KMS-11 (cell line): ENCODE data around the gene SERPINA9.

Experiments used
- H2AFZ ChIP-seq: fragments of 200-600 bp; sonication (generic); 2 replicates; pipeline ENCODE4 v1.6.1; 2016; ENCODE audit warnings: antibody characterized with exemption, mixed run types, low read depth
- H3K27ac ChIP-seq: fragments of 200-600 bp; sonication (generic); 2 replicates; pipeline ENCODE4 v1.6.1; 2016; ENCODE audit warnings: mild to moderate bottlenecking, mixed run types
- H3K27me3 ChIP-seq: fragments of 200-600 bp; sonication (generic); 2 replicates; pipeline ENCODE4 v1.6.1; 2017; ENCODE audit warnings: mild to moderate bottlenecking, low read depth, mixed run types, moderate library complexity; ENCODE audit not compliant: insufficient read depth
- H3K36me3 ChIP-seq: fragments of 200-600 bp; sonication (generic); 2 replicates; pipeline ENCODE4 v1.6.1; 2017; ENCODE audit warnings: mild to moderate bottlenecking, mixed run types; ENCODE audit not compliant: insufficient read depth
- H3K4me1 ChIP-seq: fragments of 200-600 bp; sonication (generic); 2 replicates; pipeline ENCODE4 v1.6.1; 2016; ENCODE audit warnings: mild to moderate bottlenecking, low read depth, mixed run types; ENCODE audit not compliant: poor library complexity, severe bottlenecking
- H3K4me2 ChIP-seq: fragments of 200-600 bp; sonication (generic); 2 replicates; pipeline ENCODE4 v1.7.0; 2016; ENCODE audit warnings: mild to moderate bottlenecking, mixed run types
- H3K4me3 ChIP-seq: fragments of 200-600 bp; sonication (generic); IDR thresholded peaks from 2 replicates; pipeline ENCODE4 v1.6.1; 2017; ENCODE audit warnings: low read depth, low read length, mixed read lengths; ENCODE audit not compliant: insufficient read depth
- H3K79me2 ChIP-seq: fragments of 200-600 bp; sonication (generic); 2 replicates; pipeline ENCODE4 v1.6.1; 2016; ENCODE audit warnings: low read depth, mixed run types; ENCODE audit not compliant: insufficient read depth
- H3K9ac ChIP-seq: fragments of 200-600 bp; sonication (generic); 2 replicates; pipeline ENCODE4 v1.6.1; 2016; ENCODE audit warnings: mild to moderate bottlenecking, mixed run types
- H4K20me1 ChIP-seq: fragments of 200-600 bp; sonication (generic); 2 replicates; pipeline ENCODE4 v1.6.1; 2016; ENCODE audit warnings: mild to moderate bottlenecking, mixed run types; ENCODE audit not compliant: insufficient read depth
- TF ChIP-seq, protein P1 (sequence below): fragments of 200-600 bp; sonication (generic); conservative IDR thresholded peaks from 2 replicates; pipeline ENCODE4 v1.6.1; 2017; ENCODE audit warnings: low read depth, mild to moderate bottlenecking, antibody characterized with exemption, low read length, moderate library complexity, mixed read lengths

SERPINA9 gene

DNA sequence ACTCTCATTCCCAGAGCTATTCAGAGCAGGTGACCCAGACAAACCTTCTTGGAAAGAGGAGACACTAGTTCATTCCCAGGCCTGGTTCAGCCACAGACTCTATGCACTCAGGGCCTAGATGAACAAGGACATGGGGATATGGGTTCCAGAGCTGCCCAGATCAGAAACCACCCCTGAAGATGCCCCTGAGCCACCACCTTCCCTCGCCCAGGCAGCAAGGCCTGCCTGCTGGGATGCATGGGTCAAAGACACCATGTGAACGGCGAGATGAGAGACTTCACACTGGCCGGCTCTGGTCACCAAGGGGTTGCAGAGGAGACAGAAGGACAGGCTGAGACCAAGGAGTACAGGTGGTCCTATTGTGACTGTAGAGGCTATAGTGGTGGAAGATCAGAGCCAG is 29.2 kb upstream of the SERPINA9 start:
- no peak overlapping the region for H3K9ac ChIP-seq
- no peaks in the 10 kb centered on the region for H3K27me3 ChIP-seq
- H3K4me2 ChIP-seq = no peak overlapping the region
- no peak overlapping the region for H2AFZ ChIP-seq
- H4K20me1 ChIP-seq = no peaks in the 10 kb centered on the region
- H3K27ac ChIP-seq = no peak overlapping the region
- no peaks in the 10 kb centered on the region for H3K79me2 ChIP-seq
- H3K36me3 ChIP-seq = no peaks in the 10 kb centered on the region
- no peaks in the 10 kb centered on the region for H3K4me1 ChIP-seq
- no peak overlapping the region for H3K4me3 ChIP-seq
- TF ChIP-seq, protein P1, sequence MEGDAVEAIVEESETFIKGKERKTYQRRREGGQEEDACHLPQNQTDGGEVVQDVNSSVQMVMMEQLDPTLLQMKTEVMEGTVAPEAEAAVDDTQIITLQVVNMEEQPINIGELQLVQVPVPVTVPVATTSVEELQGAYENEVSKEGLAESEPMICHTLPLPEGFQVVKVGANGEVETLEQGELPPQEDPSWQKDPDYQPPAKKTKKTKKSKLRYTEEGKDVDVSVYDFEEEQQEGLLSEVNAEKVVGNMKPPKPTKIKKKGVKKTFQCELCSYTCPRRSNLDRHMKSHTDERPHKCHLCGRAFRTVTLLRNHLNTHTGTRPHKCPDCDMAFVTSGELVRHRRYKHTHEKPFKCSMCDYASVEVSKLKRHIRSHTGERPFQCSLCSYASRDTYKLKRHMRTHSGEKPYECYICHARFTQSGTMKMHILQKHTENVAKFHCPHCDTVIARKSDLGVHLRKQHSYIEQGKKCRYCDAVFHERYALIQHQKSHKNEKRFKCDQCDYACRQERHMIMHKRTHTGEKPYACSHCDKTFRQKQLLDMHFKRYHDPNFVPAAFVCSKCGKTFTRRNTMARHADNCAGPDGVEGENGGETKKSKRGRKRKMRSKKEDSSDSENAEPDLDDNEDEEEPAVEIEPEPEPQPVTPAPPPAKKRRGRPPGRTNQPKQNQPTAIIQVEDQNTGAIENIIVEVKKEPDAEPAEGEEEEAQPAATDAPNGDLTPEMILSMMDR = no peak

DNA sequence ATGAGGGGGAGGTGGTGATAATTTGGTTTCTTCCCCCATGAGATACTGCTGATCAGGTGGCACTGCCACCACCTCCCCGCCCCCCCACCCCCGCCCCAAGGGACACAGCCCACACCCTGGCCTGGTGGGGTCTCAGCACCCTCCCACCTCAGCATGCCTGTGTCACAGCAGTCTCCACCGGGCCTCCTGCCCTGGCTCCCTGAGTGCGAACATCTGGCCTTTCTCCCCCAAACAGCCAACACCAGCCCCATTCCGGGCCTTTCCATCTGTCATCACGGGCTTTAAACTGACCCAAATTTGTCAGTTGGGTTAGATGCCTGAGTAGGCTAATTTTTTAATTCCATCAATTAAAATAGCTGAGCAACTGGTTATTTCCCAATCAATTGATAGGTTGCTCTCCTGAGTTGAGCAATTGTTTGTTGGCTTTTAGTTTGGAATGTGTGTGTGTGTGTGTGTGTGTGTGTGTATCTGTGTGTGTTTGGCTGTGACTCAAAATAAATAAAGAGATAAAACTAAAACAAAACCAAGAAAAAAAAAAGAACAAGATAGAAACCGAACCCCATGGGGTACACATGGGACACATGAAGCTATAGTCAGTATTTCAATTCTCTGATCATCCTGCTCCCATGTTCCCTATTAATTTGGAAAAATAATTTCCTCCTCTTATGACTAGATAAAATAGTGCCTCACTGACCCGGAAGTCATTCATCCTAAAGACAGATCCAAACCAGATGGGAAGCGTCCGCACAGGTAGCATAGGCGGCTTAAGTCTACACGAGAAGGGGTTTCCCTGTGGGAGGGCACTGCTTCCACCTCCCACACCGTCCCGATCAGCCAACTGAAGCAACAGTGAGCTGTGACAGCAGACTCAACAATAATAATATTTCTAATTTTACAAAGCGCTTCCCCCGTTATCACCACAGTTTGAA is 25.9 kb upstream of the SERPINA9 start:
- TF ChIP-seq, protein P1 = no peak
- no peaks in the 10 kb centered on the region for H4K20me1 ChIP-seq

DNA sequence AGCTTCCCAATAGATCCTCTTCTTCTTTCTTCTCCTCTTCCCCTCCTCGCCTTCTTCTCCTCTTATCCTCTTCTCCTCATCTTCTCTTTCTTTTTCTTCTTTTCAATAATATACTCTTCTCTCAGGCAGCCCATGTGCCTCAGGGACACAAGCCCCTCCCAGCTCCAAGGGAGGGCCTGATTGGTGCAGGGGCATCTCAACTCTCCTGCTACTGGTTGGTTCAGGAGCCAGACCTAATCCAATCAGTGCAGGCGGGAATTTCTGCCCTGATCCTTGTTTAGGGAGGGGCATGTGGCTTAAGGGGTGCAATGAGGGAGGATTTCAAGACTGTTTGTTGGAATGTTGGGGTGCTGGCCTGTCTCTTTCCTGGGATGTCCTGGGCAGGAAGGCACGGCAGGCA is 24.3 kb upstream of the SERPINA9 start:
- TF ChIP-seq, protein P1 = no peak
- H3K36me3 ChIP-seq = no peaks in the 10 kb centered on the region
- no peak overlapping the region for H3K4me3 ChIP-seq
- no peak overlapping the region for H2AFZ ChIP-seq
- no peak overlapping the region for H3K27ac ChIP-seq
- H3K9ac ChIP-seq = no peak overlapping the region
- no peaks in the 10 kb centered on the region for H3K27me3 ChIP-seq
- no peak overlapping the region for H3K4me2 ChIP-seq
- H4K20me1 ChIP-seq = no peaks in the 10 kb centered on the region
- H3K79me2 ChIP-seq = no peaks in the 10 kb centered on the region
- H3K4me1 ChIP-seq = no peaks in the 10 kb centered on the region

More for the DNA sequence above, 25.9 kb upstream of the SERPINA9 start:
- no peak overlapping the region for H3K27ac ChIP-seq
- no peaks in the 10 kb centered on the region for H3K4me1 ChIP-seq
- H3K9ac ChIP-seq = no peak overlapping the region
- no peak overlapping the region for H2AFZ ChIP-seq
- no peak overlapping the region for H3K4me2 ChIP-seq
- no peaks in the 10 kb centered on the region for H3K27me3 ChIP-seq
- H3K4me3 ChIP-seq = no peak overlapping the region
- H3K36me3 ChIP-seq = no peaks in the 10 kb centered on the region
- H3K79me2 ChIP-seq = no peaks in the 10 kb centered on the region

DNA sequence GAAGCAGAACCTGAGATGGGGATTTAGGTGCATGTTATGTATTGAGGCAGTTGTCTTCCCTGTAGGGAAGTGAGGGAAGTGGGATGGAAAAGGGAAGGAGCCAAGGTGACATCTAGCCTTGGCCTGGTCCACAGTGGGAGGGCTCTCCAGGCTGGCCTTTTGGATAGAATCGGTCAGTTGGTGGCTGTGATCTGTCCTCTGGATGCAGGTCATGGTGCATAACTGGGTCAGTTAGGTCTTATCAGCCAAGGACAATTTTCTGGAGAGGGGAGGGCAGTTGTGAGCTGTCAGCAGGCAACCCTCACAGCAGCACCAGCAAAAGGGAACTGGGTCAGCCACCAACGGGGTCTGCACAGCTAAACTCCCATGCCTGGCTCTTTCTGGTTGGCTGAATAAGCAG is 23.7 kb upstream of the SERPINA9 start:
- no peaks in the 10 kb centered on the region for H4K20me1 ChIP-seq
- H3K36me3 ChIP-seq = no peaks in the 10 kb centered on the region
- no peak overlapping the region for H3K4me3 ChIP-seq
- no peaks in the 10 kb centered on the region for H3K27me3 ChIP-seq
- H3K4me2 ChIP-seq = no peak overlapping the region
- no peak overlapping the region for H3K27ac ChIP-seq
- no peaks in the 10 kb centered on the region for H3K79me2 ChIP-seq
- H3K9ac ChIP-seq = no peak overlapping the region
- H2AFZ ChIP-seq = no peak overlapping the region
- TF ChIP-seq, protein P1 = no peak
- no peaks in the 10 kb centered on the region for H3K4me1 ChIP-seq
